ENCODE data around the gene HMGCS1. TPM values are rescaled to one million over a fixed set of nuclear protein-coding genes. Genes with fewer than 3 reads are reported as not detected.

The HMGCS1 gene
- total and polyA plus RNA-seq, 3 donors from 2014 or later = 27.2 to 47.5 (median 42.9) TPM

- Histone ChIP-seq H3K27me3 (no peaks in the 10 kb centered on the region), H3K4me1 (no peaks in the 10 kb centered on the region), H3K4me3 (no peak overlapping the region), H3K36me3 (ENCODE audit: low read depth, missing control alignments) (no peaks in the 10 kb centered on the region), H3K27ac (no peak overlapping the region), H3K9me3 (no peaks in the 10 kb centered on the region)
- no peak for DNase-seq
- intact Hi-C loops (cut with DNase I; ENCODE audit: low total_unique reads) = no loop called here
- WGBS, 2 donors = 92 to 95% methylated on average over 2 of the region's 2 CpGs
- TF ChIP-seq CTCF (IDR thresholded peaks at IDR 0.05) (no peak), POLR2A (IDR thresholded peaks at IDR 0.05) (no peak)
These were observed 16.4 kb downstream of the HMGCS1 start for GRCh38 chr5:43296835-43297234.

GRCh38 chr5:43295202-43295601 lies 18.0 kb downstream of the HMGCS1 start:
- TF ChIP-seq CTCF (IDR thresholded peaks at IDR 0.05) = no peak
- TF ChIP-seq POLR2A (IDR thresholded peaks at IDR 0.05) = no peak
- Histone ChIP-seq H3K9me3 (no peaks in the 10 kb centered on the region), H3K27me3 (no peaks in the 10 kb centered on the region), H3K4me1 (no peaks in the 10 kb centered on the region), H3K27ac (no peak overlapping the region), H3K36me3 (ENCODE audit: low read depth, missing control alignments) (no peaks in the 10 kb centered on the region), H3K4me3 (no peak overlapping the region)
- DNase-seq = no peak
- intact Hi-C loops (cut with DNase I; ENCODE audit: low total_unique reads) = no loop called here
- 60% methylated on average over 2 of the region's 2 CpGs for WGBS, 2 donors

DNA sequence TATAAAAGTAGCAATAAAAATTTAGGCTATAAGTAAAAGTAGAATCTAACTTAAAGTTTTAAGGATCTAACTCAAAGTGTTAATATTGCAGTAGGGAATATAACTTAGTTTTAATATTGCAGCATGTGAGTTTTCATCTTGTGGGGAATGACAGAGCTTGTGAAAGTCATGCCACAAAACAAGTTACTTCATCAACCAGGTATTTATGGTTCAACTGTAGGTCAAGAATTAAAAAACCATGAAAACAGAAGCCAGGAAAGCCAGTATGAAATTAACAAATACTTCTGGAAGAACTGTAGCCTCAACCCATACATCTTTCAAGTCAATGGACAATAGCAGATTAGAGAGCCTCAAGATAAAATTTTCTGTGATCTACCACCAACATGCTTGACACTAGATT lies 19.0 kb downstream of the HMGCS1 start:
- intact Hi-C loops (cut with DNase I; ENCODE audit: low total_unique reads) = no loop called here
- no peaks in the 10 kb centered on the region for H3K9me3 ChIP-seq
- no peaks in the 10 kb centered on the region for H3K4me1 ChIP-seq
- H3K27ac ChIP-seq = no peak overlapping the region
- DNase-seq = no peak
- H3K27me3 ChIP-seq = no peaks in the 10 kb centered on the region
- H3K36me3 ChIP-seq (ENCODE audit: low read depth, missing control alignments) = no peaks in the 10 kb centered on the region
- no peak overlapping the region for H3K4me3 ChIP-seq
- no peak for TF ChIP-seq POLR2A (IDR thresholded peaks at IDR 0.05)
- no peak for TF ChIP-seq CTCF (IDR thresholded peaks at IDR 0.05)

DNA sequence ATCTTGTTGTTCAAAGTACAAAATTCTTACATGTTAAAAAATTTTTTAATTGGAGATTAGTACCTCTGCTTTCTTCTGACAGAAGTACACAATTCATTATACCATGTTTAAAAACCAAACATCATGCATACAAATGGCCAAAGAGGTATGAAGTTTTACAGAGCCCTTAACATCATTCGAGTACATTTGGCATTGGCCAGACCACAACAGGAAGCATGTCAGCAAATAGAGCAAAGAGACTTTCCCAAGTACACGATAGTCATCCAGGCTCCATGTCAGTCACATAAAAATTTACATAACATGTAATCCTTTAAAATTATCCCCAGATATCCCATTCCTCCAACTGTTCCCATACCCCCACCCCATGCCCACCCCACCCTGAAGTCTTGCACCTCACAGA lies 22.5 kb downstream of the HMGCS1 start:
- DNase-seq = no peak
- H3K27ac ChIP-seq = no peak overlapping the region
- 76 to 79% methylated on average over 2 of the region's 2 CpGs for WGBS, 2 donors
- no peaks in the 10 kb centered on the region for H3K36me3 ChIP-seq (ENCODE audit: low read depth, missing control alignments)
- H3K4me3 ChIP-seq = no peak overlapping the region
- H3K9me3 ChIP-seq = no peaks in the 10 kb centered on the region
- intact Hi-C loops (cut with DNase I; ENCODE audit: low total_unique reads) = no loop called here
- TF ChIP-seq CTCF (IDR thresholded peaks at IDR 0.05) (no peak), POLR2A (IDR thresholded peaks at IDR 0.05) (no peak)
- no peaks in the 10 kb centered on the region for H3K27me3 ChIP-seq
- H3K4me1 ChIP-seq = no peaks in the 10 kb centered on the region

GRCh38 chr5:43288269-43288831 lies 24.9 kb downstream of the HMGCS1 start:
- H3K27me3 ChIP-seq = no peaks in the 10 kb centered on the region
- TF ChIP-seq POLR2A (IDR thresholded peaks at IDR 0.05) = no peak
- no peaks in the 10 kb centered on the region for H3K4me1 ChIP-seq
- DNase-seq = no peak
- WGBS, 2 donors = 85 to 95% methylated on average over 1 of the region's 1 CpG
- H3K36me3 ChIP-seq (ENCODE audit: low read depth, missing control alignments) = no peaks in the 10 kb centered on the region
- H3K27ac ChIP-seq = no peak overlapping the region
- no peak overlapping the region for H3K4me3 ChIP-seq
- no peaks in the 10 kb centered on the region for H3K9me3 ChIP-seq
- intact Hi-C loops (cut with DNase I; ENCODE audit: low total_unique reads) = no loop called here
